ENCODE measurements around the gene AAMDC.

GRCh38 chr11:77854838-77855237 is 33.9 kb downstream of the AAMDC start:
- no peak for TF ChIP-seq CTCF (CRISPR knock-in tag; IDR thresholded peaks at IDR 0.05)
- no peak for TF ChIP-seq CREB1 (IDR thresholded peaks at IDR 0.05)
- no peak for TF ChIP-seq CREB1 (CRISPR knock-in tag; IDR thresholded peaks at IDR 0.05)
- no peak for TF ChIP-seq ZNF513 (CRISPR knock-in tag; conservative IDR thresholded peaks at IDR 0.05)
